Measurements from ENCODE around the gene CCDC91. TPM values are rescaled to one million over a fixed set of nuclear protein-coding genes. Genes with fewer than 3 reads are reported as not detected.

The CCDC91 gene
- total RNA-seq, 1 donor from 2014 or later, result 23.5 TPM

DNA sequence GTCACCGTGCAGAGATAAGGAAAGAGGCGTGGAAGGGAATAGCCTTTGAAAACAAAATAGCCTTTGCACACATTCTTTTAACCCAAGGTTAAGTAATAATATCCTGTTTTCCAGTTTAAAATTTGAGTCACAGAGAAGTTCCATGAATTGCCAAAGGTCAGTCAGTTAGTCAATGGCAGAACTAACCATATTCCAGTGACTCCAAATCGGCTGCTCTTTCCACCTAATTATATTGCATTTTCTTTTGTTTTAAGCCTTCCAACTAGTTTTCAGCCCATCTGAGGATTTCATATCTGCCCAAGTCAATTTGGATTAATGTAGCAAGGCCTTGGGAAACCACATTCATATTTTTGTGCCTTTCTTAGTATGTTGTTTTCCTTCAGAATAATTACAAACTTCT, 373.0 kb downstream of the CCDC91 start:
- Histone ChIP-seq H3K4me3 (ENCODE audit: low read depth, low read length) (no peak overlapping the region), H3K36me3 (ENCODE audit: control insufficient read depth, insufficient read depth, low read length) (no peaks in the 10 kb centered on the region), H3K27me3 (ENCODE audit: control insufficient read depth, insufficient read depth, low read length) (no peaks in the 10 kb centered on the region)
- DNase-seq (ENCODE audit: low read depth), result no peak
- TF ChIP-seq, protein P1, sequence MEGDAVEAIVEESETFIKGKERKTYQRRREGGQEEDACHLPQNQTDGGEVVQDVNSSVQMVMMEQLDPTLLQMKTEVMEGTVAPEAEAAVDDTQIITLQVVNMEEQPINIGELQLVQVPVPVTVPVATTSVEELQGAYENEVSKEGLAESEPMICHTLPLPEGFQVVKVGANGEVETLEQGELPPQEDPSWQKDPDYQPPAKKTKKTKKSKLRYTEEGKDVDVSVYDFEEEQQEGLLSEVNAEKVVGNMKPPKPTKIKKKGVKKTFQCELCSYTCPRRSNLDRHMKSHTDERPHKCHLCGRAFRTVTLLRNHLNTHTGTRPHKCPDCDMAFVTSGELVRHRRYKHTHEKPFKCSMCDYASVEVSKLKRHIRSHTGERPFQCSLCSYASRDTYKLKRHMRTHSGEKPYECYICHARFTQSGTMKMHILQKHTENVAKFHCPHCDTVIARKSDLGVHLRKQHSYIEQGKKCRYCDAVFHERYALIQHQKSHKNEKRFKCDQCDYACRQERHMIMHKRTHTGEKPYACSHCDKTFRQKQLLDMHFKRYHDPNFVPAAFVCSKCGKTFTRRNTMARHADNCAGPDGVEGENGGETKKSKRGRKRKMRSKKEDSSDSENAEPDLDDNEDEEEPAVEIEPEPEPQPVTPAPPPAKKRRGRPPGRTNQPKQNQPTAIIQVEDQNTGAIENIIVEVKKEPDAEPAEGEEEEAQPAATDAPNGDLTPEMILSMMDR (IDR thresholded peaks at IDR 0.05; ENCODE audit: insufficient read depth, low read length, poor library complexity, severe bottlenecking), result no peak

GRCh38 chr12:28563936-28564335, 373.7 kb downstream of the CCDC91 start:
- TF ChIP-seq, protein P1 (IDR thresholded peaks at IDR 0.05; ENCODE audit: insufficient read depth, low read length, poor library complexity, severe bottlenecking), result no peak
- no peak for DNase-seq (ENCODE audit: low read depth)
- Histone ChIP-seq H3K27me3 (ENCODE audit: control insufficient read depth, insufficient read depth, low read length) (no peaks in the 10 kb centered on the region), H3K4me3 (ENCODE audit: low read depth, low read length) (no peak overlapping the region), H3K36me3 (ENCODE audit: control insufficient read depth, insufficient read depth, low read length) (no peaks in the 10 kb centered on the region)

- Histone ChIP-seq H3K27me3 (ENCODE audit: control insufficient read depth, insufficient read depth, low read length) (no peaks in the 10 kb centered on the region), H3K36me3 (ENCODE audit: control insufficient read depth, insufficient read depth, low read length) (no peaks in the 10 kb centered on the region), H3K4me3 (ENCODE audit: low read depth, low read length) (no peak overlapping the region)
- peak; percentile 64 for DNase-seq (ENCODE audit: low read depth)
- TF ChIP-seq, protein P1 (IDR thresholded peaks at IDR 0.05; ENCODE audit: insufficient read depth, low read length, poor library complexity, severe bottlenecking), result no peak
These were observed 377.9 kb downstream of the CCDC91 start for GRCh38 chr12:28568118-28568517.

GRCh38 chr12:28568704-28569103, 378.4 kb downstream of the CCDC91 start:
- H3K27me3 ChIP-seq (ENCODE audit: control insufficient read depth, insufficient read depth, low read length), result no peaks in the 10 kb centered on the region
- TF ChIP-seq, protein P1 (IDR thresholded peaks at IDR 0.05; ENCODE audit: insufficient read depth, low read length, poor library complexity, severe bottlenecking), result no peak
- H3K36me3 ChIP-seq (ENCODE audit: control insufficient read depth, insufficient read depth, low read length), result no peaks in the 10 kb centered on the region
- no peak overlapping the region for H3K4me3 ChIP-seq (ENCODE audit: low read depth, low read length)
- no peak for DNase-seq (ENCODE audit: low read depth)

DNA sequence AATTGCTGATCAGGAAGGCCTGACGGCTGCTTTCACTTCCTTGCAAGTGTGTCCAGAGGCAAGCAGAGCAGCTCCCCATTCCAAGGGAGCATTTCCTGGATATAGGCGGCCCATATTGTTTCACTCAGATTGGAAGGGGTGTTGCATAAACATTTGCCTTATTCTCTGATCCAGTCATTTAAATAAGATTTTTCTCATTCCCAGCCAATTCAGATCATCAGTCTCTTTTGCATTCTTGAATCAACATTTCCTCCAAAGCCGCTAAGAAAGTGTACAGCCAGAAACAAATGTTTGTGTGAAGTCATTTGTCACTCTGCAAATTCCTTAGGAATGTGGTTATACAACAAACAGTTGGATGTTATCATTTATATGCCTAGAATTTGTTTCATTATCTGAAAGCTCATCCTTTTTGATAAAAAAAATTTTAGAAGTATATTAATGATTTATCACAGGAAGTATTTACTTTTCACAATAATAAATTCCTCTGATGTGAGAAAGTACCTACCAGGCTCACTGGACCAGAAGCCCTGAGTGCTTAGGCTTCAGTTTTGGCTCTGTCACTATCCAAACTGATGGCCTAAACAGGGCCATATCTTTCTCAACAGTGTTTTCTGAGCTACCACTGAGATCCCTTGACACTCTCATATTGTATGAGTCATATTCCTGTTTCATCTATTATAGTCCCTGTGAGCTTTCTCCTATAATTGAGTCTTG, 379.6 kb downstream of the CCDC91 start:
- DNase-seq (ENCODE audit: low read depth), result no peak
- Histone ChIP-seq H3K27me3 (ENCODE audit: control insufficient read depth, insufficient read depth, low read length) (no peaks in the 10 kb centered on the region), H3K4me3 (ENCODE audit: low read depth, low read length) (no peak overlapping the region), H3K36me3 (ENCODE audit: control insufficient read depth, insufficient read depth, low read length) (no peaks in the 10 kb centered on the region)
- TF ChIP-seq, protein P1 (IDR thresholded peaks at IDR 0.05; ENCODE audit: insufficient read depth, low read length, poor library complexity, severe bottlenecking), result no peak

GRCh38 chr12:28570811-28571210, 380.6 kb downstream of the CCDC91 start:
- no peaks in the 10 kb centered on the region for H3K36me3 ChIP-seq (ENCODE audit: control insufficient read depth, insufficient read depth, low read length)
- TF ChIP-seq, protein P1 (IDR thresholded peaks at IDR 0.05; ENCODE audit: insufficient read depth, low read length, poor library complexity, severe bottlenecking), result no peak
- H3K27me3 ChIP-seq (ENCODE audit: control insufficient read depth, insufficient read depth, low read length), result no peaks in the 10 kb centered on the region
- H3K4me3 ChIP-seq (ENCODE audit: low read depth, low read length), result no peak overlapping the region
- no peak for DNase-seq (ENCODE audit: low read depth)

Measured in kidney epithelial cell (primary cell).